Nephron progenitor cell (in vitro differentiated cells): ENCODE data around the gene MAST2.

ENCODE experiments used
- DNase-seq: peaks from one replicate; pipeline ENCODE4 v3.0.0; 2021
- H3K27ac Mint-ChIP-seq: 2 replicates; pipeline ENCODE4 v1.8.0; 2021; ENCODE audit warnings: mild to moderate bottlenecking, moderate library complexity, mixed read lengths
- H3K27me3 Mint-ChIP-seq: 2 replicates; pipeline ENCODE4 v1.8.0; 2021; ENCODE audit warnings: mild to moderate bottlenecking, low read depth, mixed read lengths; ENCODE audit not compliant: poor library complexity
- H3K36me3 Mint-ChIP-seq: 2 replicates; pipeline ENCODE4 v1.8.0; 2021; ENCODE audit warnings: low read depth, mixed read lengths
- H3K4me1 Mint-ChIP-seq: 2 replicates; pipeline ENCODE4 v1.8.0; 2021; ENCODE audit warnings: mixed read lengths
- H3K4me3 Mint-ChIP-seq: 2 replicates; pipeline ENCODE4 v1.8.0; 2021; ENCODE audit warnings: mild to moderate bottlenecking, moderate library complexity, mixed read lengths
- H3K9me3 Mint-ChIP-seq: 2 replicates; pipeline ENCODE4 v1.8.0; 2021; ENCODE audit warnings: mild to moderate bottlenecking, moderate library complexity, mixed read lengths
- CTCF ChIP-seq: fragments of 200-600 bp; sonication (generic); IDR thresholded peaks from 2 replicates; pipeline ENCODE4 v1.5.0; 2021; ENCODE audit warnings: antibody characterized with exemption

MAST2 gene

DNA sequence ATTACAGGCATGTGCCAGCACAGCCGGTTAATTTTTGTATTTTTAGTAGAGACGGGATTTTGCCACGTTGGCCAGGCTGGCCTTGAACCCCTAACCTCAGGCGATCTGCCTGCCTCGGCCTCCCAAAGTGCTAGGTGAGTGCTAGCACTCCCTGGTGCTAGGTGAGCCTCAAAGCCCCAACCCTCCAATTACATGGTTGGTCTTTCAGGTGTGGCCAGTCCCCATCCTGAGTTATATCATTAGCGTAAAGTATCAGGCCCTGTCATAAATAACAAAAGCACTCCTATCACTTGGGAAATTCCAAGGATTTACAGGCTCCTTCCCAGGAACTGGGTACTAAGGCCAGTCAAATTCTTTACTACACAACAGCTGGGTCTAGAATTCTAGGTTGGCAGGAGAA, 191.0 kb downstream of the MAST2 start:
- Mint-ChIP-seq H3K36me3 (peaks cover 41% of the 10 kb centered on the region), H3K9me3 (peaks cover 36% of the 10 kb centered on the region), H3K4me3 (no peak overlapping the region), H3K4me1 (peaks cover 5% of the 10 kb centered on the region), H3K27me3 (peaks cover 4% of the 10 kb centered on the region), H3K27ac (no peak overlapping the region)
- no peak for TF ChIP-seq CTCF
- no peak for DNase-seq

- no peak for TF ChIP-seq CTCF
- Mint-ChIP-seq H3K9me3 (peaks cover 29% of the 10 kb centered on the region), H3K27ac (no peak overlapping the region), H3K36me3 (peaks cover 39% of the 10 kb centered on the region), H3K4me3 (no peak overlapping the region), H3K4me1 (peaks cover 5% of the 10 kb centered on the region), H3K27me3 (peaks cover 4% of the 10 kb centered on the region)
- DNase-seq: no peak
Observed at GRCh38 chr1:45995298-45995697, 191.9 kb downstream of the MAST2 start.

- H3K27me3 Mint-ChIP-seq: peaks cover 4% of the 10 kb centered on the region
- DNase-seq: no peak
- no peak overlapping the region for H3K4me3 Mint-ChIP-seq
- H3K9me3 Mint-ChIP-seq: peaks cover 4% of the 10 kb centered on the region
- H3K27ac Mint-ChIP-seq: peak overlapping the region; percentile 27
- no peak for TF ChIP-seq CTCF
- H3K36me3 Mint-ChIP-seq: peaks cover 16% of the 10 kb centered on the region
- peaks cover 11% of the 10 kb centered on the region for H3K4me1 Mint-ChIP-seq
Observed at GRCh38 chr1:45998020-45998617, 194.7 kb downstream of the MAST2 start.

GRCh38 chr1:45999507-45999906, 196.1 kb downstream of the MAST2 start:
- no peak for DNase-seq
- peaks cover 4% of the 10 kb centered on the region for H3K27me3 Mint-ChIP-seq
- peaks cover 24% of the 10 kb centered on the region for H3K36me3 Mint-ChIP-seq
- TF ChIP-seq CTCF: no peak
- peaks cover 11% of the 10 kb centered on the region for H3K4me1 Mint-ChIP-seq
- H3K4me3 Mint-ChIP-seq: no peak overlapping the region
- peaks cover 4% of the 10 kb centered on the region for H3K9me3 Mint-ChIP-seq
- no peak overlapping the region for H3K27ac Mint-ChIP-seq

- TF ChIP-seq CTCF: no peak
- H3K9me3 Mint-ChIP-seq: no peaks in the 10 kb centered on the region
- no peak overlapping the region for H3K27ac Mint-ChIP-seq
Observed at GRCh38 chr1:46001081-46001785, 197.8 kb downstream of the MAST2 start.

More at GRCh38 chr1:46001081-46001785, 197.8 kb downstream of the MAST2 start:
- H3K27me3 Mint-ChIP-seq: no peaks in the 10 kb centered on the region
- no peak overlapping the region for H3K4me3 Mint-ChIP-seq
- peaks cover 23% of the 10 kb centered on the region for H3K36me3 Mint-ChIP-seq
- no peak for DNase-seq
- peaks cover 5% of the 10 kb centered on the region for H3K4me1 Mint-ChIP-seq
